C4-2B (cell line): ENCODE measurements around the gene CEBPE.

Experiments used
- CTCF ChIP-seq: fragments of 450-650 bp; conservative IDR thresholded peaks from 2 replicates; pipeline ENCODE4 v1.5.1; 2017; ENCODE audit warnings: mild to moderate bottlenecking
- ZFX ChIP-seq: fragments of 450-650 bp; IDR thresholded peaks from 2 replicates; pipeline ENCODE4 v1.6.1; 2017

- TF ChIP-seq CTCF (no peak), ZFX (no peak)
These were observed 4.4 kb upstream of the CEBPE start for GRCh38 chr14:23123419-23123818.
